BE2C (cell line): ENCODE measurements around the gene EDIL3.

Experiments
- DNase-seq: peaks from one replicate; pipeline ENCODE4 v3.0.0-alpha.2; 2020
- H3K27me3 ChIP-seq: fragments of 250-450 bp; sonication (Bioruptor Pico); 2 replicates; pipeline ENCODE4 v1.5.1; 2020; ENCODE audit warnings: mild to moderate bottlenecking
- H3K36me3 ChIP-seq: fragments of 250-450 bp; sonication (Bioruptor Pico); 2 replicates; pipeline ENCODE4 v1.5.1; 2020; ENCODE audit warnings: mild to moderate bottlenecking
- H3K4me1 ChIP-seq: fragments of 250-450 bp; sonication (Bioruptor Pico); 2 replicates; pipeline ENCODE4 v1.5.1; 2020
- H3K4me3 ChIP-seq: 2 replicates; pipeline ENCODE4 v1.5.1; 2011; ENCODE audit warnings: low read depth, low read length
- H3K9me3 ChIP-seq: fragments of 250-450 bp; sonication (Bioruptor Pico); 2 replicates; pipeline ENCODE4 v1.5.1; 2020
- TF ChIP-seq, protein P1 (sequence below): IDR thresholded peaks from 2 replicates; pipeline ENCODE4 v1.5.1; 2012; ENCODE audit warnings: mild to moderate bottlenecking, low read depth, low read length

The EDIL3 gene

GRCh38 chr5:84063041-84063440 is 321.6 kb downstream of the EDIL3 start:
- TF ChIP-seq, protein P1, sequence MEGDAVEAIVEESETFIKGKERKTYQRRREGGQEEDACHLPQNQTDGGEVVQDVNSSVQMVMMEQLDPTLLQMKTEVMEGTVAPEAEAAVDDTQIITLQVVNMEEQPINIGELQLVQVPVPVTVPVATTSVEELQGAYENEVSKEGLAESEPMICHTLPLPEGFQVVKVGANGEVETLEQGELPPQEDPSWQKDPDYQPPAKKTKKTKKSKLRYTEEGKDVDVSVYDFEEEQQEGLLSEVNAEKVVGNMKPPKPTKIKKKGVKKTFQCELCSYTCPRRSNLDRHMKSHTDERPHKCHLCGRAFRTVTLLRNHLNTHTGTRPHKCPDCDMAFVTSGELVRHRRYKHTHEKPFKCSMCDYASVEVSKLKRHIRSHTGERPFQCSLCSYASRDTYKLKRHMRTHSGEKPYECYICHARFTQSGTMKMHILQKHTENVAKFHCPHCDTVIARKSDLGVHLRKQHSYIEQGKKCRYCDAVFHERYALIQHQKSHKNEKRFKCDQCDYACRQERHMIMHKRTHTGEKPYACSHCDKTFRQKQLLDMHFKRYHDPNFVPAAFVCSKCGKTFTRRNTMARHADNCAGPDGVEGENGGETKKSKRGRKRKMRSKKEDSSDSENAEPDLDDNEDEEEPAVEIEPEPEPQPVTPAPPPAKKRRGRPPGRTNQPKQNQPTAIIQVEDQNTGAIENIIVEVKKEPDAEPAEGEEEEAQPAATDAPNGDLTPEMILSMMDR: no peak
- no peaks in the 10 kb centered on the region for H3K36me3 ChIP-seq

DNA sequence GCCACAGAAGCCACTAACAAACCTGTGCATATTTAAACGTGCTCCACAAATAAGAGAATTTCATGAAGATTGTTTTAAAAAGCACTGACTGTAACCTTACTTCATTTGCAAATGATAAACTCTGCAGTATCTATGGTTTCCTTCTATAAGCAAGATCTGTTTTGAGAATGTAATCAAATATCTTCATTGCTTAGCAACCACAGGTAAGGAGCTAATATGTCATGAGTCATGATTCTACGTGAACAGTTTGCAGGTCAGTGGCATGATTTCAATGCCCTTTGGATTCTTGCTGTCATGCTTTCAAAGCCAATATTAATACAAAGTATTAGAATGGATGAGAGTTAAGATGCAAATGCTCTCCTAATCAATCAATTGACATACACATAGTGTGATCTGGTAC is 325.0 kb downstream of the EDIL3 start:
- Histone ChIP-seq H3K4me3 (no peak overlapping the region), H3K9me3 (no peaks in the 10 kb centered on the region), H3K36me3 (no peaks in the 10 kb centered on the region), H3K27me3 (no peaks in the 10 kb centered on the region), H3K4me1 (no peaks in the 10 kb centered on the region)
- TF ChIP-seq, protein P1: no peak
- DNase-seq: no peak

More at GRCh38 chr5:84063041-84063440, 321.6 kb downstream of the EDIL3 start:
- Histone ChIP-seq H3K27me3 (no peaks in the 10 kb centered on the region), H3K4me1 (no peaks in the 10 kb centered on the region), H3K4me3 (no peak overlapping the region), H3K9me3 (no peaks in the 10 kb centered on the region)
- no peak for DNase-seq

- TF ChIP-seq, protein P1: no peak
Measured at GRCh38 chr5:84058561-84058960, 326.1 kb downstream of the EDIL3 start.

DNA sequence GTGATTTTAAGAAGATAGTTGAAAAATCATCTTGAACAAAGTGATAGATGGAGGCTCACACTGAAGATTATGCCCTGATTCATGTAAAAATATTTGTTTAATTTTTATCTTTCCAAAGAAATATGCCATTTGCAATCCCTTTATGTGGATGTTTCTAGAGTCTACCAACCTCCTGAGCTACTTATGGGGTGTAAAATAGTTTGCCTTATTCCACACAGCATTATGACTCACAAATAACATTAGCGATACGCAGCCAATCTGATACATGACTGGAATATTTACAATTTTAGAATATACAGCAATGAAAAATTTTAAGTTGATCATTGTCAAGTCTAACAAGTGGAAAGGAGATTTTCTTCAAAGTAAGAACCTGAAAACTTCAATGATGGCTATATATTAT is 327.5 kb downstream of the EDIL3 start:
- DNase-seq: no peak
- TF ChIP-seq, protein P1: no peak
- Histone ChIP-seq H3K9me3 (no peaks in the 10 kb centered on the region), H3K4me3 (no peak overlapping the region), H3K36me3 (no peaks in the 10 kb centered on the region), H3K4me1 (no peaks in the 10 kb centered on the region), H3K27me3 (no peaks in the 10 kb centered on the region)

More at GRCh38 chr5:84058561-84058960, 326.1 kb downstream of the EDIL3 start:
- H3K4me1 ChIP-seq: no peaks in the 10 kb centered on the region
- H3K27me3 ChIP-seq: no peaks in the 10 kb centered on the region
- no peak for DNase-seq
- no peaks in the 10 kb centered on the region for H3K9me3 ChIP-seq
- H3K4me3 ChIP-seq: no peak overlapping the region
- H3K36me3 ChIP-seq: no peaks in the 10 kb centered on the region

DNA sequence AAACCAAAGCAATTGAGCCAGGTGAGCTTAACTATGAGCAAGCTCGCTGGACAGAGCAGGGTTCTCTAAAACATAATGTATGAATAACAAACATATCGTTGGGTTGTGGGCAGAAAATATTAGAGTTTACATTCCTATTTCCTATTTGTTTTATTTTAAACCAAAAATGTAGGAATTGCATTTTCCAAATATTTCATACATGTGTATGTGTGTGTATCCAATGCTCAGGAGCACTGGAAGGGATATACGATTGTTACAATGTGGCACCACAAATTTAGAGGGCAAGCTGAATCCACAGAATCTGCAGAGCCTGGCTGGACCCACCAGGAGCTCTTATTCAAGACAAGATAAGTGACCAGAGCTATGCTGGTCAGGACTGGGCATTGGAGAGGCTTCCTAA is 338.7 kb downstream of the EDIL3 start:
- Histone ChIP-seq H3K27me3 (no peaks in the 10 kb centered on the region), H3K4me1 (peaks cover 4% of the 10 kb centered on the region), H3K9me3 (no peaks in the 10 kb centered on the region; the same call in 1 of the 2 replicates), H3K4me3 (no peak overlapping the region), H3K36me3 (no peaks in the 10 kb centered on the region)
- TF ChIP-seq, protein P1: no peak
- DNase-seq: no peak

GRCh38 chr5:84036842-84037241 is 347.8 kb downstream of the EDIL3 start:
- Histone ChIP-seq H3K9me3 (no peaks in the 10 kb centered on the region), H3K36me3 (no peaks in the 10 kb centered on the region), H3K27me3 (no peaks in the 10 kb centered on the region), H3K4me3 (no peak overlapping the region), H3K4me1 (no peaks in the 10 kb centered on the region)
- no peak for DNase-seq
- TF ChIP-seq, protein P1: no peak
